ENCODE measurements around the gene PKNOX2.

GRCh38 chr11:125226706-125227105 lies 62.2 kb downstream of the PKNOX2 start:
- TF ChIP-seq CTCF (IDR thresholded peaks at IDR 0.05) (no peak), POLR2A (IDR thresholded peaks at IDR 0.05) (no peak)

All from lower leg skin (tissue), 3 donors.